ENCODE data around the gene AHCYL2. TPM values are rescaled to one million over a fixed set of nuclear protein-coding genes. Genes with fewer than 3 reads are reported as not detected.

Gene AHCYL2
- total and polyA plus RNA-seq, 12 donors = 2.5 to 7.7 (median 5.6) TPM

GRCh38 chr7:129394101-129394500 lies 169.3 kb downstream of the AHCYL2 start:
- H3K4me3 ChIP-seq = no peak overlapping the region
- H3K9me3 ChIP-seq = no peaks in the 10 kb centered on the region
- ATAC-seq (no peak), DNase-seq (no peak)
- H3K27ac ChIP-seq = no peak overlapping the region
- WGBS, 2 donors = 90 to 93% methylated on average over 4 of the region's 4 CpGs
- intact Hi-C loops (cut with DNase I) = no loop called here
- TF ChIP-seq CTCF (IDR thresholded peaks at IDR 0.05) = no peak
- H3K4me1 ChIP-seq = peaks cover 0 to 34% (median 4%) of the 10 kb centered on the region in 9 donors
- no peaks in the 10 kb centered on the region for H3K27me3 ChIP-seq
- H3K36me3 ChIP-seq = peaks cover 0 to 54% (median 0%) of the 10 kb centered on the region in 9 donors

- Histone ChIP-seq H3K27me3 (no peaks in the 10 kb centered on the region), H3K36me3 (peaks cover 0 to 42% (median 0%) of the 10 kb centered on the region in 9 donors), H3K4me3 (no peak overlapping the region), H3K9me3 (no peaks in the 10 kb centered on the region), H3K27ac (peak overlapping the region in 3 of 10 donors; percentile 3 to 32 (median 31)), H3K4me1 (peaks cover 0 to 26% (median 3%) of the 10 kb centered on the region in 9 donors)
- intact Hi-C loops (cut with DNase I) = no loop called here
- WGBS, 2 donors = 58 to 83% methylated on average over 4 of the region's 4 CpGs
- peak in 5 of 8 donors; percentile 22 to 57 (median 34) for ATAC-seq
- DNase-seq = no peak
- no peak for TF ChIP-seq CTCF (IDR thresholded peaks at IDR 0.05)
Measured at GRCh38 chr7:129394982-129395914, 170.4 kb downstream of the AHCYL2 start.

- intact Hi-C loops (cut with DNase I) = no loop called here
Measured at GRCh38 chr7:129401228-129401966, 176.6 kb downstream of the AHCYL2 start.

More at GRCh38 chr7:129401228-129401966, 176.6 kb downstream of the AHCYL2 start:
- DNase-seq (no peak), ATAC-seq (no peak)
- WGBS, 2 donors = 94 to 100% methylated on average over 1 of the region's 1 CpG
- no peak overlapping the region for H3K27ac ChIP-seq
- no peaks in the 10 kb centered on the region for H3K27me3 ChIP-seq
- no peaks in the 10 kb centered on the region for H3K9me3 ChIP-seq
- peaks cover 0 to 46% (median 0%) of the 10 kb centered on the region in 9 donors for H3K36me3 ChIP-seq
- TF ChIP-seq CTCF (IDR thresholded peaks at IDR 0.05) = no peak
- H3K4me3 ChIP-seq = no peak overlapping the region
- H3K4me1 ChIP-seq = peaks cover 0 to 12% (median 3%) of the 10 kb centered on the region in 9 donors

Measured in heart right ventricle (tissue), 16 donors.